AG10803 (cell line): ENCODE measurements around the gene TCAP.
"Not testable (repeated sequence)": the region's sequence is repeated elsewhere in the genome, so short reads cannot be mapped to it uniquely, and the experiment has no call there.

Experiments used
- DNase-seq: peaks from one replicate; pipeline ENCODE4 v3.0.0; 2010; ENCODE audit warnings: low read depth
- H3K4me3 ChIP-seq: 2 replicates; pipeline ENCODE4 v1.5.1; 2011; ENCODE audit warnings: mild to moderate bottlenecking, low read length, control low read depth
- TF ChIP-seq, protein P1 (sequence below): conservative IDR thresholded peaks from 2 replicates; pipeline ENCODE4 v1.5.1; 2011; ENCODE audit warnings: mild to moderate bottlenecking, low read length, control low read depth, inconsistent platforms

Gene TCAP

DNA sequence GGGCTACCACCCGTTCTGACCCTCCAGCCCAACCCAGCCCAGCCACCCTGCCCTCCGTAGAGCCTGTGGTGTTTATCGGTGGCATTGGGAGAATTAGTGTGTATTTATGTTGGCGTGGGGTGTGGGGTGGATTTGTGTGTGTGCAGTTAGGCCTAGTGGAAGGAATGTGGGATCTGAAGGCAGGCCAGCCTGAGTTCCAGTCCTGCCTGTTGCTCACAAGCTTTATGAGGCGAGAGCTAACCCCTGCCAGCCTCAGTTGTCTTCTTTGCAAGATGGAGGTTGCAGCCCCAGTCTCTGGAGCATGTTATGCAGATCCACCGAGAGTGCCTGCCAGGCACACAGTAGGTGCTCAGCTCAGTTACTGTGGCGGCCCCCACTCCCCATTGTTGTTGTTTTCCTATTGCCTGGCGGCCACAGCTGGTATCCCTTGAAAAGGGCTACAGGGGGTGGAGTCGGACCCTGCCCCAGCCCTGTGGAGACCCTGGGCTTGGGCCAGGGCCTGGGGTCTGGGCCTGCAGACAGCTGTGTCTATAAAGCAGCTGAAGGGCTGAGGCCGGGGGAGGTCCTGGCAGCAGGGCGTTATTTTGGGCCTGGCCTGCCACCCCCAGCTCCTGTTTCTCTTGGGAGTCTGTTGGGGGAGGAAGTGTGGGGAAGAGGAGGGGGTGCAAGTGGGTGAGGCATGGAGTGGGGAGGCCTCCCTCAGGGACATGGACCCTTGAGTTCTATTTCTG is 39.8 kb downstream of the TCAP start:
- TF ChIP-seq, protein P1, sequence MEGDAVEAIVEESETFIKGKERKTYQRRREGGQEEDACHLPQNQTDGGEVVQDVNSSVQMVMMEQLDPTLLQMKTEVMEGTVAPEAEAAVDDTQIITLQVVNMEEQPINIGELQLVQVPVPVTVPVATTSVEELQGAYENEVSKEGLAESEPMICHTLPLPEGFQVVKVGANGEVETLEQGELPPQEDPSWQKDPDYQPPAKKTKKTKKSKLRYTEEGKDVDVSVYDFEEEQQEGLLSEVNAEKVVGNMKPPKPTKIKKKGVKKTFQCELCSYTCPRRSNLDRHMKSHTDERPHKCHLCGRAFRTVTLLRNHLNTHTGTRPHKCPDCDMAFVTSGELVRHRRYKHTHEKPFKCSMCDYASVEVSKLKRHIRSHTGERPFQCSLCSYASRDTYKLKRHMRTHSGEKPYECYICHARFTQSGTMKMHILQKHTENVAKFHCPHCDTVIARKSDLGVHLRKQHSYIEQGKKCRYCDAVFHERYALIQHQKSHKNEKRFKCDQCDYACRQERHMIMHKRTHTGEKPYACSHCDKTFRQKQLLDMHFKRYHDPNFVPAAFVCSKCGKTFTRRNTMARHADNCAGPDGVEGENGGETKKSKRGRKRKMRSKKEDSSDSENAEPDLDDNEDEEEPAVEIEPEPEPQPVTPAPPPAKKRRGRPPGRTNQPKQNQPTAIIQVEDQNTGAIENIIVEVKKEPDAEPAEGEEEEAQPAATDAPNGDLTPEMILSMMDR = peak; percentile 42
- no peak overlapping the region for H3K4me3 ChIP-seq
- DNase-seq = peak; percentile 49

DNA sequence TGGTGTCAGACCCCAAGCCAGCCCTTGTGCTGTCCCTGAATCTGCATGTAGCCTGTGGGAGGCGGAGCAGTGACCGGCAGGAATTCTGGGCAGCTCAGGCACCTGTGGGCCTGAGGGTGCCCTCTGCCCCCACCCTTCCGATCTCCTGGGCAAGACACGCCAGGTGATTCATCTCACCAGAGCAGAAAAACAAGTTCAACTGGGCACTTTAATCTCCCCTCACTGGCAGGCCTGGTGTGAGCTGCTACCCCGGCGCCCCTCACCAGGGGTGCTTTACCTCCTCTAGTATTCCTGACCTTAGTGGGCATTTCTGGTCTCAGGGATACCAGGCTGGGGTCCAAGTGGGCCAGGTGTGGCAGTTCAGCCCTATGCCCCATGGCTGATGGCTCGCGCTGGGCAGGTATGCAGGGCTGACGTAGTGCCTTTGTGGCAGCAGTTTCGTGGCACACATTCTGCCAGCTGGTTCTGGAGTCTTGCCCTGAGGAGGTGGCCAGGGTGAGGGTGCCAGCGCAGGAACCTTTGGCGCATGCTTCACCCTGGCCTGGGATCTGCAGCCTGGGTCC is 40.7 kb downstream of the TCAP start:
- TF ChIP-seq, protein P1 = no peak
- H3K4me3 ChIP-seq = no peak overlapping the region
- DNase-seq = no peak

DNA sequence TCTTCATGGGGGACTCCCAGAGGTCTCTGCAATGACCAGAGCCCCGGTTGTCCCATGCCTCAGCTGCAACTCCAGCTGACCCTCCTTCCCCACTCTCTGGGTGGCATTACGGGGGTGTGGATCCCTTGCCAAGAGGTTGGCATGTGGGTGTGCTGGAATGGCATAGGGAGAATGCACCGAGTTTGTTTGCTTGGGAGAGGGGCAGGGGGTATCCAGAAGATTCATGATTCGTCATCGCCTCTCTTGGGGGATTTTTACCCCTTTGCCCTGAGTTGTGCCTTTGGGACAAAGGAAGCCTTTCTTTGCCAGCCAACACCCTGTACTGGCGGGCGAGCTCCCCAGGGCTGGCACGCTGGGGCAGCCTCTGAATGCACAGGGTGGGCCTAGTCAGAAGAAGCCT is 41.2 kb downstream of the TCAP start:
- DNase-seq = no peak
- TF ChIP-seq, protein P1 = no peak
- H3K4me3 ChIP-seq = no peak overlapping the region

DNA sequence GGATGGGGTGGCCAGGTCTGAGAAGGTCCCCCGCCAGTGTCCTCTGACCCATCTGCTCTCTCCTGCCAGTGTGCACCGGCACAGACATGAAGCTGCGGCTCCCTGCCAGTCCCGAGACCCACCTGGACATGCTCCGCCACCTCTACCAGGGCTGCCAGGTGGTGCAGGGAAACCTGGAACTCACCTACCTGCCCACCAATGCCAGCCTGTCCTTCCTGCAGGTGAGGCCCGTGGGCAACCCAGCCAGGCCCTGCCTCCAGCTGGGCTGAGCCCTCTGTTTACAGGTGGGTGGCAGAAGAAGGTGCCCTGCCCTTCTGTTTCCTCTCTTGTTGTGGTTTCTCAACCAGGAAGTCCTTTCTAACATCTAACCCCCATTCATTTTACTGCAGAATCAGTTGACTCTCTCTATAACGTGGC is 41.8 kb downstream of the TCAP start:
- TF ChIP-seq, protein P1 = no peak
- DNase-seq = no peak
- no peak overlapping the region for H3K4me3 ChIP-seq

DNA sequence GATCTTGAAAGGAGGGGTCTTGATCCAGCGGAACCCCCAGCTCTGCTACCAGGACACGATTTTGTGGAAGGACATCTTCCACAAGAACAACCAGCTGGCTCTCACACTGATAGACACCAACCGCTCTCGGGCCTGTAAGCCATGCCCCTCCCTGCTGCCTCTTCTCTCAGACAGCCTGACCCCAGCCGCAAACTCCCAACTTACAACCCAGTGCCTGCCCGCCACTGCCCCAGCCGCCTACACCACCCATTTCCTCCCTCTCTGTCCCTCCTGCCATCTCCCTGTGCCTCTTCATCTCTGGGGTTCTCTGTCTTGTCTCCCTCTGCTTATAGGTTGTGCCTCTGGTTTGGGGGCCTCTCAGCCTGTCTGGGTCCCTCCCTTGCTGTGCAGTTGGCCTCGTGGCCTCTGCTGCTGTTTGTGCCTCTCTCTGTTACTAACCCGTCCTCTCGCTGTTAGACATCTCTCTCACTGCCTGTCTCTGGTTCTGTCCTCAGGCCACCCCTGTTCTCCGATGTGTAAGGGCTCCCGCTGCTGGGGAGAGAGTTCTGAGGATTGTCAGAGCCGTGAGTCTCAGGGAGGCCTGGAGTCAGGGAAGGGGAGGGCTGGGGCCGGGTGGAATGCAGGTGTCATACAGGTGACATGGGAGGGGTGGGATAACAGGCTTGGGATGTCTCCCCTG is 44.3 kb downstream of the TCAP start:
- no peak overlapping the region for H3K4me3 ChIP-seq
- DNase-seq = no peak
- TF ChIP-seq, protein P1 = no peak

DNA sequence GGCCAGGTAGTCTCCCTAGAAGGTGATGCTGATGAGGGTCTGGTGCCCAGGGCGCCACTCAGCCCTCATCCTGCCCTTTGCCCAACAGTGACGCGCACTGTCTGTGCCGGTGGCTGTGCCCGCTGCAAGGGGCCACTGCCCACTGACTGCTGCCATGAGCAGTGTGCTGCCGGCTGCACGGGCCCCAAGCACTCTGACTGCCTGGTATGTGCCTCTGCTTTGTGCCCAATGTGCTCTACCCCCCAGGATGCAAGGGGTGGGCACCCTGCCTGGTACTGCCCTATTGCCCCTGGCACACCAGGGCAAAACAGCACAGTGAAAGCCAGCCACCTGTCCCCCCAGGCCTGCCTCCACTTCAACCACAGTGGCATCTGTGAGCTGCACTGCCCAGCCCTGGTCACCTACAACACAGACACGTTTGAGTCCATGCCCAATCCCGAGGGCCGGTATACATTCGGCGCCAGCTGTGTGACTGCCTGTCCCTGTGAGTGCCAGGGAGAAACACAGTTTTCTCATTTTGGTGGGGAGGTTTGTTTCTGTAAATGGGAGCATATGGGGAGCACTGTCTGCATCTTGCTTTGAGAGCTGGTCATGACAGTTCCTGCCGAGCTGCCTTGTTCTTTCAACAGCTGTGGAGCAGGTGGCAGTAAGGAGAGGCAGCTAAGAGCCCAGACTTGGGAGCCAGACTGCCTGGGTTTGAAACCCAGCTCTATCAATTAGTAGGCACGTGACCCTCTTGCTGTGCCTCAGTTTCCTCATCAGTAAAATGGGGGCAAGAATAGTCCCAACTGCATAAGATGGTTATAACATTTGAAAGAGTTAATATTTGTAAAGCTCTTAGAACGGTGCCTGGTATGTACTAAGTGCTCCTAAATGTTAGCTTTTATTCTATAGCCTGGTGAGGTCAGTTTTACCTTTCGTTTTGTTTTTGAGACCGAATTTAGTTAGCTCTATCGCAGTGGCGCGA is 45.1 kb downstream of the TCAP start:
- TF ChIP-seq, protein P1 = no peak
- DNase-seq = no peak
- H3K4me3 ChIP-seq = no peak overlapping the region

DNA sequence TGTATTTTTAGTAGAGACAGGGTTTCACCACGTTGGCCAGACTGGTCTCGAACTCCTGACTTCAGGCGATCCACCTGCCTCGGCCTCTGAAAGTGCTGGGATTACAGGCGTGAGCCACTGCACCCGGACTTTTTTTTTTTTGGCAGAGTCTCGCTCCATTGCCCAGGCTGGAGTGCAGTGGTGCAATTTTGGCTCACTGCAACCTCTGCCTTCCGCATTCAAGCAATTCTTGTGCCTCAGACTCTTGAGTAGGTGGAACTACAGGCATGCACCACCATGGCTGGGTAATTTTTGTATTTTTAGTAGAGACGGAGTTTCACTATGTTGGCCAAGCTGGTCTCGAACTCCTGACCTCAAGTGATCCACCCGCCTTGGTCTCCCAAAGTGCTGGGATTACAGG is 45.9 kb downstream of the TCAP start:
- H3K4me3 ChIP-seq, DNase-seq: not testable (repeated sequence)
